Renal cortex interstitium (tissue), 15 donors: ENCODE measurements around the gene ISM1. TPM values are rescaled to one million over a fixed set of nuclear protein-coding genes. Genes with fewer than 3 reads are reported as not detected.
A peak's percentile ranks its signal among the peaks of the same experiment; 100 is the strongest.

Experiments used
- DNase-seq, 11 donors: peaks; one replicate each; pipeline ENCODE4 v3.0.0-alpha.2; 2013; ENCODE audit warnings: low read depth in 9 of 11, low spot score in 4 of 11; ENCODE audit errors: extremely low read depth in 1 of 11
- long read RNA-seq, 16 experiments: transcript quantifications; one replicate each; lab custom pipeline, GENCODE V29; 2026
- polyA plus RNA-seq, 3 donors: library from polyadenylated mRNA; unstranded; fragments of 120-200 nt; gene quantifications; one replicate each; pipeline ENCODE4 v1.2.1, GENCODE V29; 2013; ENCODE audit not compliant: insufficient read length in 3 of 3

ISM1 gene
- polyA plus RNA-seq: 1 to 10 TPM; 3.9 to 5.3 (median 4.5) TPM
- long read RNA-seq, donor 1, partial matches to known transcripts: 0 of 1 reads
- long read RNA-seq, donor 1, other reads (novel, unspliced or antisense): 0 of 1 reads
- long read RNA-seq, donor 2: 0 reads
- long read RNA-seq, donor 3: 0 reads
- long read RNA-seq, donor 4: 0 reads
- long read RNA-seq, donor 5, partial matches to known transcripts: 0 of 3 reads
- long read RNA-seq, donor 5, other reads (novel, unspliced or antisense): 0 of 3 reads
- long read RNA-seq, donor 6, partial matches to known transcripts: 0 of 1 reads
- long read RNA-seq, donor 6, other reads (novel, unspliced or antisense): 0 of 1 reads
- long read RNA-seq, donor 7: 0 reads
- long read RNA-seq, donor 8: 0 reads
- long read RNA-seq, donor 9, partial matches to known transcripts: 0 of 1 reads
- long read RNA-seq, donor 9, other reads (novel, unspliced or antisense): 0 of 1 reads
- long read RNA-seq, donor 10, partial matches to known transcripts: 0 of 1 reads
- long read RNA-seq, donor 10, other reads (novel, unspliced or antisense): 0 of 1 reads
- long read RNA-seq, donor 11, partial matches to known transcripts: 0 of 1 reads
- long read RNA-seq, donor 11, other reads (novel, unspliced or antisense): 0 of 1 reads
- long read RNA-seq, donor 12: 0 reads
- long read RNA-seq, donor 13: 0 reads
- long read RNA-seq, donor 14: 0 reads
- long read RNA-seq, donor 15: 0 reads
- long read RNA-seq, donor 16, partial matches to known transcripts: 10 of 28 reads
- long read RNA-seq, donor 16, other reads (novel, unspliced or antisense): 17 of 28 reads

DNA sequence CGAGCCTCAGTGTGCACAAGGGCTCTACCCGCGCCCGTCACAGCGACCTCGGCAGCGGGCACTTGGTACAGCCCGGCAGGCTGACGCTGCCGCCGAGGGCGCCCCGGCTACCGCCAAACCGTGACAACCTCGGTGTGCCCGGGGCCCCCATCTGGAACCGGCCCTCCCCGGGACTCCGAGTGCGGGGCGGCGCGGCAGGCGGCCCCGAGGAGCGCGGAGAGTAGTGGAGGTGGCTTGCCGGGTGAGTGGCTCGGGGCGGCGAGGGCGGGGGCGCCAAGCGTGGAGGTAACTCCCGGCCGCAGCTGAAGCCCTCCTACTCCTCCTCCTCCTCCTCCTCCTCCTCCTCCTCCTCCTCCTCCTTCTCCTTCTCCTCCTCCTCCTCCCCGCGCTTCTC is at the start of gene ISM1:
Gene ISM1 (plus strand): TSS at position 371 of the 394 bp plus-strand sequence. CDS start 503 bp downstream, outside the sequence.
- peak in 3 of 11 donors; percentile 29 to 38 (median 32) for DNase-seq

DNA sequence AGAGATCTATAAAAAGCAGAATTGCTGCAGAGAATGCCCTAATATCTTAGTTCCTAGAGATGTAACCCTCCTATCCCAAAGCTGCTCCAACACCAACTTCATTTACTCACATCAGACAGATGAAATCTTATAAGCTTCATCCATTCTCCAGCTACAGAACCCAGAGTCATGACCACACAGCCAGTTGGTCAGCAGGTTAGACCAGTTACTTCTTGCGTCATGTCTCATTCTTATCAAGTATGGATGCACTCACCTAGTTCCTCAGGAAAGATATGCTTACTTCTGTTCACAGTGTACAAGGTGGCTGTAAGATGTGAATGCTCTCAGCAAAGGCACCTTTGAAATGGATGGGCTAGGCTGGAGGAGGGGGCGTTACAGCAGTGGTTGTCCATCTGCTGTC is 47.9 kb upstream of the ISM1 start:
- DNase-seq: no peak

DNA sequence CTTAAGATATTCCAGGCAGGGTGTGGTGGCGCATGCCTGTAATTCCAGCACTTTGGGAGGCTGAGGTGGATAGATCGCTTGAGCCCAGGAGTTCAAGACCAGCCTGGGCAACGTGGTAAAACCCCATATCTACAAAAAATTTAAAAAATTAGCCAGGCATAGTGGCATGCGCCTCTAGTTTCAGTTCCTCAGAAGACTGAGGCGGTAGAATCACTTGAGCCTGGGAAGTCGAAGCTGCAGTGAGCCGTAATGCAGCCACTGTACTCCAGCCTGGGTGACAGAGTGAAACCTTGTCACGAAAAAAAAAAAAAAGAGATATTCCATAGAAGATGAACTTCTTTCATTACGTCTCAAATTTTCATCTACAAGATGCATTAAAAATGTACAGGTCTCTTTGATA is 46.7 kb upstream of the ISM1 start:
- no peak for DNase-seq

DNA sequence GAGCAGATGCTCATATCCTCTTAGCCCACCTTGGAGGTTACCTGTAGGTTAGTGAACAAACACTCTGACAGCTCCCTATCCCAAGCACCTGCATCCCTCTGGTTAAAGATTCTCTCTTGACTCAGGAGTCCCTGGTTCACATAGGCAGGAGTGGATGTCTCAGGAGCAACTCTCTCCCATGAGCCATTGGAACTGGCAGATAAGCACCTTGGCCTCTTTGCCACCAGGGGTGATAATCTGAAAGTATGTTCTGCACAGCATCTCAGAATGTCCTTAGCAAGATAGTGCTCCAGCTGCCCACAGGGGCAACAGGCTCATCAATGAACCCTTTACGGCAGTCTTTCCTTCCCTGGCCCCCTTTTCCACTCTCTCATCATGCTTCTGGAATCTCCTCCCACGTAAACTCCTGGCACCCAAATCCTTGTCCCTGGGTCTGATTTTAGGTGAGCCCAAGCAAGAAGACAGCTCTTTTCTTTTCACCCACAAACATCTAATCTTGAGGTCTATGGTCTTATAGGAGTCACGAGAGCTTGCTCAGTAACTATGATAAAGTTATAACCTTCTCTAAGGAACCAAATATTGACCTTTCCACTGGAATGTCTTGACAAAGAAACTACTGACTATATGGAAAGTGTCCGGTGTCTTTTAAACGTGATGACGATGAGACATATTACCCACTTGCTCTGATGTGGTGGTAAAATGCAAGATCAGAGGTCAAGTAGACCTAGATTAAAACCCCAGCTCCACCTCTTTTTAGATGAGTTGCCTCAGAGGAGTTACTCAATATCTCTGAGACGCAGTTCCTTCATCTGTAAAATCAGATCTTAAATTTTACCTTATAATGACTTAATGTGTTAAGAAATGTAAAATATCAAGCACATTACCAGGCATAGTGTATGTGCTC is 39.8 kb upstream of the ISM1 start:
- DNase-seq: no peak

DNA sequence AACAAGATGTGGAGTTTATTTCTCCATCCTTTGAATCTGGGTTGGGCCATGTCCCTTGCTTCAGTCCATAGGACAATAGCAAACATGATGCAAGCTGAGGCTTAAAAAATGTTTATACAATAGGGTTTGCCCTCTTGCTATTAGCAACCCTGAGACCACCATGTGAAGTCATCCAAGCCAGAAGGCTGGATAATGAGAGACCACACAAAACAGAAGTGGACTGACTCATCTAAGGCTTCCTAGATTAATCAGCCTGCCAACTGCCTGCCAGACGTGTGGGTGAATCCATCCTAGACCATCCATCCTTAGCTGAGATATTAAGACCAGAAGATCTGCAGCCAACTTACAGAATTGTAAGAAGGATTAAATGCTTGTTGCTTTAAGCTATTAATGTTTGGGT is 38.1 kb upstream of the ISM1 start:
- no peak for DNase-seq

DNA sequence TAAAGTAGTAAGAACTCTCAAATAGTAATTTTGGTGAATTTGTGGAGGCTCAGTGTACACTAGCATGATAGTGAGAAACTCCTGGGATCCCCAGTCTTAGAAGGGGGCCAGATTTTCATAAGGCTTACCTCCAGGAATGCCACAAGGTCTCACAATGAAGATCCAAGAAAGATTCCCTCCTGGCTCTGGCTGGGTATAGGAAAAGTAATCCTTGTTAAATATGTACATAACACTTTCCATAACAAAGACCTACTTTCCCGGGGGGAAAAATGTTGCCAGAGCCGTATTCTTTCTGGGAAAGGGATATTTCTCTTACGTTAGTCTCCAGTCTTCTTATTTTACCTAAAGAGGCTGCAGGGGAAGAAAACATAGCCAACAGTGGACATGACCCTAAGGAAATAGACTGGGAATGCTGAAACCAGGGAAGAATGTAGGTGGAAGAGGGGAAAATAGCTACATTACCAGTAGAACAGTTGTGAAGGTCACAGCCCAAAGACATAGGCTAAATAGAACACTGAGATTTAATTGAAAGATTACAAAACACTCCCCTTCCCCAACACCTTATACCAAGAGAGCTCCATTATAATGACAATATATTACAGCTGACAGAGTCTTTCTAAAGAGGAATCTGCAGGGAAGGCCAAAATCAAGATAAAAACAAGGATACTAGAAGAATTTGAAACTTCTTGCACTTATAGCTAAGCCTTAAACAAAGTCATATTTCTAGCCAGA is 34.9 kb upstream of the ISM1 start:
- no peak for DNase-seq

DNA sequence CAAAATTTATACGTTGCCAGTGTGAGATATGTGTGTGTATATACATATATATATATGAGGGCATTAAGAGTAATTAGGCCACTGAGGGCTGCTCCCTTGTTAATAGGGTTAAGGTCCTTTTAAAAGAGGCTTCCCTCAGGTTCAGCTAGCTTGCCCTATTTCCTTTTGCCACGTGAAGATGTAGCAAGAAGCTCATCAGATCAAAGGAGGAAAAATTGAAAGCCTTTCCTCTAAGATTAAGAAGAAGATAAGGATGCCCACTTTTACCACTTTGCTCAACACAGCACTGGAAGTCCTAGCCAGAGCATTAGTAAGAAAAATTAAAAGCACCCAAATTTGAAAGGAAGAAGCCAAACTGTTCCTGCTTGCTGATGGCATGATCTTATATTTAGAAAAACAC is 33.2 kb upstream of the ISM1 start:
- no peak for DNase-seq

DNA sequence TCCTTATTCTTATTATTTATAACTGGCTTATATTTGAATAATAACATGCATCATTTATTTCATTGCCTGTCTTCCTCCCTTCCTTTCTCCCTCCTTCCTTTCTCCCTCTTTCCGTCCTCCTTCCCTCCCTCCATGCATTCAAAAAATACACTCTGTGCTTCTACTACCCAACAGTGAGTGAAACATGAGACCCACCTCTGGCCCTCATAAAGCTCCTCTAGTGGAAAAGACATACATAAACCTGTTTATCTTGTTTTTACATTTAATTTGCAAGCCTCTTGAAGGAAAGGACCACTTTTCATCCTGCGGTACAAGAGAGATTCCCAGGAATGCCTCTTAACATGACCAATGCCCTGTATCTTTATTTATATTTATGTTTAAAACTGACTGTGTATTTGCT is 21.8 kb upstream of the ISM1 start:
- peak in 3 of 11 donors; percentile 22 to 37 (median 28) for DNase-seq

DNA sequence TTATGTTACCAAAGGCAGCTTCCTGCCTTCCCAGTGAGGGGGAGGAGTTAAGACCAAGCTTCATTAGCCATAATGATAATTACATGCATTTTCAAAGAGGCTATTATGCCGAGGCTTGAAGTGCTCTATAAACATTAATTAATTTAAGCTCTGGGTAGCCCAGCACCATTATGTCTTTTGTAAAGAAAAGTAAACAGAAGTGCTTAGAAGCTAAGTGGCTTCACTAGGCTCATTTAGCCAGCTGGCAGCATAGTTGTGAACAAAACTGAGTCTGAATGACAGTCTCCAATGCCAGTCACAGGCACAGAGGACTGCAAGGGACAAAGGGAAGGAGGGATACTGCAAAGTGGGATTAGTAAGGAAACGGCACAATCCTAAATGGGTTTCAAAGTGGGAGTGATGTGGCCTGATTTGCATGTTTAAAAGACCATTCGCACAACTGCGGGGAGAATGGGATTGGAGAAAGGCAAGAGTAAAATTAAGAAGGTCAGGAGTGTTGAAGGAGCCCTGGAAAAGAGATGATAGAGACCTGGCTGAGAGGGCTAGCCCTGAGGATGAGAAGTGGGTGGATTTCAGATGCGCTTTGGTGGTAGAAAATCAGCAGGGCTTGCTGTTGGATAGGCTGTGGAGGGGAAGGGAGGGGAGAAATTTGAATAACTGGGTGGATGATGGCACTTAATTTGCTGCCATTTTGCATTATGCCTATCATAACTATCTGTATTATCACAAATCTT is 20.1 kb upstream of the ISM1 start:
- DNase-seq: no peak

DNA sequence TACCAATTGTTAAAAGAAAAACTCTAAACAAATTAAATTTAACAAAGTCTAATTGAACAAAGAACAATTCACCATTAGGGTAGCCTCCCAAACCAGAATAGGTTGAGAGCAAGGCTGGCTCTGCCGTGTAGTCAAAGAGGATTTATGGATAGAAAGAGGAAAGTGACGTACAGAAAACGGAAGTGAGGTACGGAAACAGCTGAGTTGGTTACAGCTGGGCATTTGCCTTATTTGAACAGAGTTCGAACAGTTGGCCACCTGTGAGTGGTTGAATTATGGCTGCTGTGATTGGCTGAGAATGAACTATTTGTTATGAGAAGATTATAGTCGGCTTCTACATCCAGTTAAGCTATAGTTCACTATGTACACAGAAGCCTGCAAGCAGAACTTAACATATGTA is 18.5 kb upstream of the ISM1 start:
- no peak for DNase-seq

DNA sequence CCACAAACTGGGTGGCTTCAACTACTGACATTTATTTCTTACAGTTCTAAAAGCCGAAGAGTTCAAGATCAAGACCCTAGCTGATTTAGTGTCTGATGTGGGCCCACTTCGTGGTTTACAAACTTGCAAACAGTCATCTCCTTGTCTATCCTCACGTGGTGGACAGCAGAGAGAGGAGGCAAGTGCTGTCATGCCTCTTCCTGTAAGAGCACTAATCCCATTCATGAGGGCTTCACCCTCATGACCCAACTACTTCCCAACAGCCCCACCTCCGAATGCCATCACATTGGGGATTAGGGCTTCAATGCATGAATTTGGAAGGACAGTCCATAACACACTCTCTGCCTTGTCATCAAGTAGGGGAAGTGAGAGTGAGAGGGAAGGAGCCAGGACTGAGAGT is 15.6 kb upstream of the ISM1 start:
- no peak for DNase-seq

DNA sequence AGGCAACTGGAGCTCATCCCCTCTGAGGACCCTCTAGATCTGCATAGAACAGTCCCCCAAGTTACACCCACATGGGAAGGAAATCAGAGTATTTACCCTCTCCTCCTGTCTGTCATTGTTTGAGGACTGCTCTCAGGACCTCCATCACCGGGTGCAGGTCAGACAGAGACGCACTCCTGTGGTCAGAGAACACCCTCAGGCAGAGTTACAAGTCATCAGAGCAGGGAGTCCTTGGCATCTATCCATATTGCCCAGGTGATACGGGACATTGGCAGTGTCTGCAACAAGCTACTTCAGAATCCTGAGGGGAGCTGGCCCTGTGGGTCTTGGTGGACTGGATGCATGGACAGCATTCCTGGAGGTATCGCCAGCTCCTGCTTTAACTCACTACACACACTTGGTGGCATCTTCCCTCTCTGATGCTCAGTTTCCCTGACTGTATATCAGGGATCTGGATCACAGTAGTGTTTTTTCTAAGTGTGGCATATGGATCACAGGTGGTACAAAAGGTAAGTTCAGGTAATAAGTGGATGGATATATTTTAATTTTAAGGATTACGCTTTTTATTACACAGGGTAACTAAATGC is 15.1 kb upstream of the ISM1 start:
- no peak for DNase-seq

DNA sequence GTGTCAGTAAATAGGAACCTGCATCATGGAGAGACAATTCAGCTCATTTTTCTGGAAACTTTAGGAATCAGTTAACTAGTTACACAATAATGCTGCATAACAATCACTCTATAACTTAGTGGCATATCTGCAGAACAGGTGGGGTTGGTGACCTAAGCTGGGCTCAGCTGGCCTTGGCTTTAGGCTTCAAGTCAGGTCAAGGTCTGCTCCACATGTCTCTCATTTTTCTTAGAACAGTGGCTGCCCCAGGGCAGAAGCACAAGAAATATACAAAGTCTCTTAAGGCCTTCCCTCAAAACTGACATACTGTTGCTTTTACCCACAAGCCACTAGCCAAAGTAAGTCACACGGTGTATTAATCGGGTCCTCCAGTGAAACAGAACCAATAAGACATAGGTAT is 14.1 kb upstream of the ISM1 start:
- DNase-seq: no peak

DNA sequence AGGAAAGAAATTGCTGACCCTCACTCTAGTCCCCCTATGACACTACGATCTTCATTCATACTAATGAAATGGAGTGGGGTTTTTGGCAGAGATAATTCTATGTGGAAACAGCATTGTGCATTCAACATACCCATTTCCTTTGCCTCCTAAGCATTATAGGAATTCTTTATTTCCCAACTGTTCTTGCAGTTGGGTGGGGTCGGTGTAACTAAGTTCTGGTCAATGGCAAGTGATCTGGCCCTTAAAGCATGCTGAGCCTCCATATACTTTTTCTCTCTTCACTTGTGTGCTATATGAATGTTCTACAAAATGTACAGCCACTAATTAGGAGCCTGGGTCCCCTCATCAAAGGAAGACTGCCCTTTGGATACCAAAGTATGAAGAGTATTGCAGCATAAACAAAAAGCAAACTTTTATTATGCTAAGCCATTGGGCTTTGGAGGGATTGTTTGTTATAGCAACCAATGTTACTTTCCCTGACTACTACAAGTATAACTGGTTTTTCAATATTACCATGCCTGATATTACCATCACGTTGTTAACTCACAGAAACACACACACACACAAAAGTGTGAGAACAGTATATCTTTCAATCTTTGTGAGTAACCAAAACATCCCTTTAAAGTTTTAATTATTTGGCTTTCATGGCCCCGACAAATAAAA is 9.0 kb upstream of the ISM1 start:
- no peak for DNase-seq

DNA sequence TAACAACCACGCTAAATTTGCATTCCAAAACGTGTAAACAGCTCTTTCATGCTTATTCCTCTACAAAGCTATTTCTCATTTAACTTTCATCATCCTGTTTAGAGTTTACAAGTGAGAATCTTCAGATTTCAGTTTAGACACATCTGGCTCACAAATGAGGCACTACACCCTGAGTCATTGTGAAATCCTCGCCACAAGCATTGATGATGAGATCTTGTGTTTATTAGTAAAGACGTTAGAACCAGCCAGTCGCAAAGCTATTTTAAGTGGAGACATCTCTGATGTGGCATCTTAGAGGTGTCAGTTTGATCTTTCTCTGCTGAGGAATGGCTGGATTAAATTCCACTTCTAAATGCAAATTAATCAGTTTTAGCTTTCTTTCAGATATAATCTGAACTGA is 8.3 kb upstream of the ISM1 start:
- no peak for DNase-seq

DNA sequence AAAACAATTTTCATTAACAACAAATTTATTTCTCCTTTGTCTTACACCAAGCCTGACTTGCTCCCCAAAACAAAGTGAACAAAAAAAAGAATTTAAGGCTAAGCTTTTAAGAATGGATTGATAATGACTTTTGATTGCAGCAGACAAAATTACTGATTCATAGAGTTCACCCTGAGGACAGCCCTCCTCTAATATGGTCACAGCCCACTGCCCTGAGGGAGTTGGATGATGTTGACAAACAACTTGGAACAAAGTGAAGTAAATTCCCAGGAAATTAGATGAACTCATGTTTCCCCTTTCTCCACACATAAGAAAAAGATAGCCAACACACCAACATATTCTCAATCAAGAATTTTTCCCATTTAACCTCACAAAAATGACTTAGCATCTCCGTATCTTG is 7.7 kb upstream of the ISM1 start:
- DNase-seq: no peak

DNA sequence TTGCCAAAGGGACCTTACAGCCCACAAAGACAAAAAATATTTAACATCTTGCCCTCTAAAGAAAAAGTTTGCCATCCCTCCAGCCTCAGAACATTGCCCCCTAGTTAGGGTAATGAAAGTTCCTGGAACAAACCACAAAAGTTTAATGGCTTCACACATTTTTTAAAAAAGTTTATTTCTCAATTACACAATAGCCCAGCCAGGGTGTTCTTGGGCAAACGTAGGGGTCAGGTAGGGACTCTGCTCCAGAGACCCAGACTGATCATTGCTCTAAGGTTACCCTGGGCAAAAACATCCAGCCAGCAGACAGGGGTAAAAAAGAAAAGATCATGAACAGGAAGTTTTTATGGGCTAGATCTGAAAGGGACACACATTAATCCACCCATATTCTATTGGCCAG is 4.5 kb upstream of the ISM1 start:
- DNase-seq: no peak
